Uterus (tissue), 2 donors: ENCODE measurements around the gene CRACDL.

ENCODE experiments used
- POLR2A ChIP-seq, 2 donors: fragments of 450-650 bp; IDR thresholded peaks; one replicate each; pipeline ENCODE4 v1.6.1; 2016; ENCODE audit warnings: antibody characterized with exemption in 2 of 2, mild to moderate bottlenecking in 1 of 2, moderate library complexity in 1 of 2
- TF ChIP-seq, protein P1 (sequence below), 4 experiments: fragments of 200-600 bp in 2 of 4; fragments of 450-650 bp in 2 of 4; sonication (generic) in 2 of 4; IDR thresholded peaks; one replicate each; pipeline ENCODE4 v1.5.1; 2016 to 2019; ENCODE audit warnings: antibody characterized with exemption in 4 of 4, mild to moderate bottlenecking in 2 of 4, moderate library complexity in 1 of 4

DNA sequence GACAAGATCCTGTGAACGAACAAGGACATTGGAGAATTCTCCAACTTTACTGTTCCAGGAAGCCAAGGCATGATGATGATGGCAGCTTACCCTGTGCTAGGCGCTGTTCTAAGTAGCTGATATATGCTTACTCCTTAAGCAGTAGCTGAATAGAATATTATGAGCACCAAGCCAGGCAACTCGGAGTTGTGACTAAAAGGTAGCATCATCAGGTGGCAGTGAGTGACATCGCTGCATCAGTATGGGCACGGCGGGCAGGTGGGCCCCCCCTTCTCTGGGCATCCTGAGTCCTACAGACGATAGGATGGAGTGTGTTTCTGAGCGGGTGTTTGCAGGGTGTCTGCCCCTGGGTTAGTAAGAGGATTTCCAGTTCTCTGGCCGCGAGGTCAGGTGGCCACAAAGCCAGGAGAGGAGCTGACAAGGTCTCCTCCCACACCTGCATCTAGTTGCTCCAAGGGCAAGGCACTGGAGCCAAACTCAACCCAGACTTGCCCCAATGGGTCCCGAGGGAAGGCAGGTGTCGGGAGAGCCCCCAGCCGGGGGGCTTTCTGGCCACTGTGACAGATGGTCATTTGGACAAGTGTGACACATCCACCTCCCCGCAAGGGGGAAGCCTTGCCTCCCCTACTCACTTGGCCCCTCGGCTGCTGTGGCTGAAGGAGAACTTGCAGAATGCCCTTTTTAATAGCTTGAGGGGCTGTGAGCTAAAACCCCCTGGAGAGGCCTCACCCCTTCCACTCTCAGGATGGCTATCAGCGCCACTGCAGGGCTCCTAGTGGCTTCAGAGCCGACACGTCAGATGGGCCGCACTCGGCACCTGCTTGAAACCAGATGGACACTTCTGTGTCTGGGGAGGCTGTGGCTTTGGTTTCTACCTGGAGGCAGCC is 55.5 kb downstream of the CRACDL start:
- TF ChIP-seq, protein P1, sequence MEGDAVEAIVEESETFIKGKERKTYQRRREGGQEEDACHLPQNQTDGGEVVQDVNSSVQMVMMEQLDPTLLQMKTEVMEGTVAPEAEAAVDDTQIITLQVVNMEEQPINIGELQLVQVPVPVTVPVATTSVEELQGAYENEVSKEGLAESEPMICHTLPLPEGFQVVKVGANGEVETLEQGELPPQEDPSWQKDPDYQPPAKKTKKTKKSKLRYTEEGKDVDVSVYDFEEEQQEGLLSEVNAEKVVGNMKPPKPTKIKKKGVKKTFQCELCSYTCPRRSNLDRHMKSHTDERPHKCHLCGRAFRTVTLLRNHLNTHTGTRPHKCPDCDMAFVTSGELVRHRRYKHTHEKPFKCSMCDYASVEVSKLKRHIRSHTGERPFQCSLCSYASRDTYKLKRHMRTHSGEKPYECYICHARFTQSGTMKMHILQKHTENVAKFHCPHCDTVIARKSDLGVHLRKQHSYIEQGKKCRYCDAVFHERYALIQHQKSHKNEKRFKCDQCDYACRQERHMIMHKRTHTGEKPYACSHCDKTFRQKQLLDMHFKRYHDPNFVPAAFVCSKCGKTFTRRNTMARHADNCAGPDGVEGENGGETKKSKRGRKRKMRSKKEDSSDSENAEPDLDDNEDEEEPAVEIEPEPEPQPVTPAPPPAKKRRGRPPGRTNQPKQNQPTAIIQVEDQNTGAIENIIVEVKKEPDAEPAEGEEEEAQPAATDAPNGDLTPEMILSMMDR (IDR thresholded peaks at IDR 0.05): no peak
- no peak for TF ChIP-seq POLR2A (IDR thresholded peaks at IDR 0.05)
